K562 (cell line): ENCODE measurements around the gene ZNF45. TPM values are rescaled to one million over a fixed set of nuclear protein-coding genes. Genes with fewer than 3 reads are reported as not detected.

Source experiments
- ASH1L ChIP-seq: fragments of 450-650 bp; IDR thresholded peaks from 2 replicates; pipeline ENCODE4 v1.6.1; 2018; ENCODE audit warnings: borderline replicate concordance, mild to moderate bottlenecking, low read depth; ENCODE audit not compliant: partially characterized antibody
- ELK3 ChIP-seq: fragments of 450-650 bp; formaldehyde crosslinking; IDR thresholded peaks from 2 replicates; pipeline ENCODE4 v1.4.0; 2020; ENCODE audit warnings: mild to moderate bottlenecking
- GTF2E2 ChIP-seq: fragments of 200-800 bp; sonication (Bioruptor generic); IDR thresholded peaks from 2 replicates; pipeline ENCODE4 v1.6.1; 2016; ENCODE audit warnings: missing genetic modification characterization, missing compliant biosample characterization
- HES1 ChIP-seq: fragments of 450-650 bp; IDR thresholded peaks from 2 replicates; pipeline ENCODE4 v1.6.1; 2016; ENCODE audit warnings: low read depth, mild to moderate bottlenecking, moderate library complexity
- NFIX ChIP-seq: fragments of 250-450 bp; sonication (Bioruptor Pico); IDR thresholded peaks from 2 replicates; pipeline ENCODE4 v1.4.0; 2020; ENCODE audit warnings: low read depth, mild to moderate bottlenecking, moderate library complexity
- RERE ChIP-seq: sonication (generic); formaldehyde crosslinking; IDR thresholded peaks from 2 replicates; pipeline ENCODE4 v1.8.0; 2023; ENCODE audit warnings: missing genetic modification reagents, mild to moderate bottlenecking, borderline replicate concordance
- SIN3B ChIP-seq: fragments of 450-650 bp; IDR thresholded peaks from 2 replicates; pipeline ENCODE4 v1.6.1; 2017; ENCODE audit warnings: low read depth, mild to moderate bottlenecking, moderate library complexity
- SMAD3 ChIP-seq: fragments of 450-650 bp; formaldehyde crosslinking; conservative IDR thresholded peaks from 2 replicates; pipeline ENCODE4 v1.4.0; 2020; ENCODE audit warnings: mild to moderate bottlenecking
- TAF1 ChIP-seq: IDR thresholded peaks from 2 replicates; pipeline ENCODE4 v1.6.1; 2011; ENCODE audit warnings: mild to moderate bottlenecking, low read length, moderate library complexity; ENCODE audit not compliant: insufficient read depth, control insufficient read depth, severe bottlenecking; ENCODE audit errors: extremely low read depth
- THRAP3 ChIP-seq: fragments of 450-650 bp; IDR thresholded peaks from 2 replicates; pipeline ENCODE4 v1.6.1; 2016; ENCODE audit warnings: mild to moderate bottlenecking, inconsistent platforms, borderline replicate concordance
- ZFP36 ChIP-seq: fragments of 150-350 bp; IDR thresholded peaks from 2 replicates; pipeline ENCODE4 v1.6.1; 2018; ENCODE audit warnings: low read length, low read depth; ENCODE audit not compliant: partially characterized antibody
- ZNF316 ChIP-seq: fragments of 450-650 bp; IDR thresholded peaks from 2 replicates; pipeline ENCODE4 v1.6.1; 2016
- ZNF512 ChIP-seq: IDR thresholded peaks from 2 replicates; pipeline ENCODE4 v1.6.1; 2016; ENCODE audit warnings: missing genetic modification characterization, missing compliant biosample characterization
- ZNF589 ChIP-seq: fragments of 200-800 bp; sonication (Bioruptor generic); IDR thresholded peaks from 2 replicates; pipeline ENCODE4 v1.6.1; 2016; ENCODE audit warnings: low read depth, missing genetic modification characterization, missing compliant biosample characterization
- ZNF695 ChIP-seq: fragments of 450-650 bp; formaldehyde crosslinking; IDR thresholded peaks from 2 replicates; pipeline ENCODE4 v1.4.0; 2020; ENCODE audit warnings: mild to moderate bottlenecking, moderate library complexity
- polyA plus RNA-seq, 8 experiments: library from polyadenylated mRNA; depleted of rRNA in 4 of 8; stranded (reverse) in 5 of 8; unstranded in 3 of 8; fragments of >200 nt; fragmentation: Nextera tagmentation in 2 of 8; fragmentation: Illumina TruSeq in 1 of 8; extraction: Ambion mirVana in 2 of 8; extraction: Trizol in 1 of 8; gene quantifications; 2 replicates each; pipeline versions ENCODE4 v1.2.1 to v1.2.3, GENCODE V29; 2011 to 2014; ENCODE audit warnings: inconsistent platforms in 1 of 8, missing spikeins in 1 of 8
- total RNA-seq, 7 experiments: library from RNA; depleted of rRNA in 6 of 7; stranded (reverse); fragments of >200 nt in 6 of 7; fragmentation: Illumina TruSeq in 2 of 7; extraction: Trizol in 2 of 7; gene quantifications; 2 replicates each; pipeline versions ENCODE4 v1.2.1 to v1.2.3, GENCODE V29; 2011 to 2021; ENCODE audit warnings: low replicate concordance in 1 of 7

Gene ZNF45
- total and polyA plus RNA-seq, 9 of the 15 experiments (the other 6 are each of a cell fraction or from before 2014, with no cell fraction given), result 2.6 to 10.6 (median 9.4) TPM

GRCh38 chr19:43901395-43902390 is 33.4 kb downstream of the ZNF45 start (continued):
- TF ChIP-seq THRAP3, result no peak
- TF ChIP-seq TAF1, result no peak
- no peak for TF ChIP-seq RERE
- TF ChIP-seq ZNF695 (CRISPR knock-in tag), result no peak
- TF ChIP-seq GTF2E2, result no peak
- TF ChIP-seq ZFP36, result no peak
- no peak for TF ChIP-seq HES1
- TF ChIP-seq ASH1L, result no peak
- no peak for TF ChIP-seq NFIX
- TF ChIP-seq SMAD3 (CRISPR knock-in tag), result no peak
- TF ChIP-seq SIN3B, result no peak
- TF ChIP-seq ELK3 (CRISPR knock-in tag), result no peak
- no peak for TF ChIP-seq ZNF512 (tag)
- no peak for TF ChIP-seq ZNF589 (CRISPR knock-in tag)
- TF ChIP-seq ZNF316, result no peak
